ENCODE results near the gene MPV17L2. TPM values are rescaled to one million over a fixed set of nuclear protein-coding genes. Genes with fewer than 3 reads are reported as not detected.
A peak's percentile ranks its signal among the peaks of the same experiment; 100 is the strongest.
"Not testable (repeated sequence)": the region's sequence is repeated elsewhere in the genome, so short reads cannot be mapped to it uniquely, and the experiment has no call there.

MPV17L2 gene
- polyA plus RNA-seq, 3 donors = 7.9 to 10.3 (median 8.2) TPM

DNA sequence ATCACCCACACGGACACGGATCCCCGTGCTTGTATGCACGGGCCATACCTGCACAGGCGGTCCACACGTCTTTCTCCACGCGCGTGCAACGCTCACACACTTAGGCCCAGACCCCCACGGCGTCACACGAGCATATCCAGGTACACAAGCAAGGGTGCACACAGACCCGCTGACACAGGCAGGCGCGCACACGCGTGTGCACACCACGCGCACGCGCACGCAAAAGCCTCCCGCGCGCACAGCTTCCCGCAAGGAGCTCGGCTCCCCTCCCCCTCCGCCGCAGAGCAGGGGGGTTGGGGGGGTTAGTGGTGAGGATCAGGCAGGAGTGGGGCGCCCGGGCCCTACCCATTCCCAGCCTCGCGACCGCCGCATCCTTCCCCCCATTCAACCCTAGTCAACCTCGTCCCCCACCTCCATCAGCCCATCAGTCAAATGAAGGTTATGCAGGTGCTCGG lies 10.4 kb downstream of the MPV17L2 start:
- DNase-seq (ENCODE audit: extremely low read depth in 1 of 11, low read depth in 9 of 11, low spot score in 4 of 11) = no peak

DNA sequence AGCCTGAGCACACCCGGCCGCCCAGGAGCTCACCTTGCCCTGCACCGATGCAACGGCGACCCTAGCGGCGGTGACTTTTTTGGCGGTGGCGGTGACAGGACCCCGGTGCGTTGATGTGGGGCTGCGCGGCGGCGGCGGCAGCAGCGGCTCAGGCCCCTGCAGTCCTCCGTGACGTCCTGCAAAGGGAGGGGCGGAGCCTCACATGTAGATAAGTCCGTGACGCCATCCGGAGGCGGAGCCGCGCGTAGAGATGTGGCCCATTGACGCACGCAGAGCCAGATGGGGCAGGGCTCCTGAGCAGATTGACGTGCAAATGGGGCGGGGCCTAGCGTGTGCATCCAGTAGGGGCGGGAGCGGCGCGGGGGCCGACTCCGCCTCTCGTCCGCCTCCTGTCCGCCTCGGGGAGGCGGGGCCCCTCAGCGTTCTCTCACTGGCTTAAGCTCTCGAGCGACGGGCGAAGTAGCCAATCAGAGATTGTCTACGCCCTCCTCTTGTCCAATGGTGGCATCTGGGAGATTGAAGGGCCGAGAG lies 10.9 kb downstream of the MPV17L2 start, which contains the start of gene RAB3A:
Gene RAB3A (minus strand): TSS at position 180 of the 531 bp plus-strand sequence. CDS start 1,302 bp downstream, outside the sequence.
- DNase-seq (ENCODE audit: extremely low read depth in 1 of 11, low read depth in 9 of 11, low spot score in 4 of 11) = peak; percentile 100

DNA sequence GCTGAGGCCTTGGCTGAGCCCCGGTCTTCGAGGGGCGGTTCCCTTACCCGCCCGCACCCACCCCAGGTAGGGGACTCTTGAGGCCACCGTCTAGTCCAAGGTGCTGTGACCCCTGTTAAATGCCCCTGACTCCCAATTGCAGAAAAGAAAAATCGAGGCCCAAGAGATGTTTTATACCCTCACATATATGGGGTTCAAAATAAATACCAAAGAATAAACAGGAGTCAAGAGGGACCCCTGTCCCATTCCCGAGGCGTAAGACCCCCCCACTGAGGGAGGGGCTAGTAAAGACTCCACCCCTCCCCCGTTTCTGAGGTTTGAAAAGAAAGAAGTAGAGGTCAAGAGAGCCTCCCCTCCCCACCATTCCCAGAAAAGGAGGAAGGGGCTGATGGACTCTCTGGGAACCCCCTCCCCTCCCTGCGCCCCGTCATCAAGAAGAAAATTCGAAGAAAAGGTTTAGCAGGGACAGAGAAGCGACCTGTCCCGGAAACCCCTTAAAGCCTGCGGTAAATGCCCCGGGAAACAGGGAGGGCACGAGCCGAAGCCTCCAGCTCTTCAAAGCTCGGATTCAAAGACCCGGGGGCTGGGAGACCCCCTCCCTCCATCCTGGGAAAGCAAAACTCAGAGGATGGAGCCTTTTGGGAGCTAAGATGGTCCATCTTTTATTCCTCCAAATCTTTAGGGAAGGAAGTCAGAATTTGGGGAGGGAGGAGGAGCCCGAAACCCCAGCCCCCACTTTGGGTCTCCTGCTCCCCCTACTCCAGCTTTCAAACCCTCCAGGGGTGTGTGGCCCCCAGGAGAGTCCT lies 11.6 kb downstream of the MPV17L2 start:
- peak in 10 of 11 donors; percentile 76 to 96 (median 85) for DNase-seq (ENCODE audit: extremely low read depth in 1 of 11, low read depth in 9 of 11, low spot score in 4 of 11)

DNA sequence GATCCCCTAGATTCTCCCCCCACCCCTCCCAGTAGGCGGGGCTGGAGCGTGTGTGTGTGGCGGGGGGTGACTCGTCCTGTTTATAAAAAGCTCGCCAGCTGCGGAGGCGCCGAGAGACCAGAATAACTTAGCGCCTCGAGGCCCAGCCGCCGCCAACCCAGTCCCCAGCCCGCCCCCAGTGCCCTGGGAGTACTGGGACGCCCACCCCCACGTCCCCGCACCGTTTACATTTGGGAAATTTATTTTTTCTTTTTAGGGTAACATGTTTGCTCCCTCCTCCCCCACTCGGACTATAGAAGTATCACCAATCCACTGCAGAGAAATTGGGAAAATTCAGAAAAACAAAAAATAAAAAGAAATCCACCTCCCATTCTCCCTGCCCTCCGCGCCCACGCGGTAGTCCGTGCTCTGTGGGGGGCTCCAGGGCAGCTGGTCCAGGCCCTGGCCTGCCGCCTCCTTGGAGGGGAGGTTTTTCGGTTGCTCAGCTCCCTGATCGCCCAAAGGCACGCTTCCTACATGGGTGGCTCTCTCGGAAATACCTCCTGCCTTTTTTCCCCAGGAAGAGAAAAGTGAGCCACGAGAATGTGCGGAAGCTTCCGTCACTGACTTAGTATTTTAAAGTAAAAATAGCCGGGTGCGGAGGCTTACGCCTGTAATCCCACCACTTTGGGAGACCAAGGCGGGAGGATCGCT lies 12.3 kb downstream of the MPV17L2 start:
- DNase-seq (ENCODE audit: extremely low read depth in 1 of 11, low read depth in 9 of 11, low spot score in 4 of 11) = peak in 3 of 11 donors; percentile 67 to 83 (median 70)

DNA sequence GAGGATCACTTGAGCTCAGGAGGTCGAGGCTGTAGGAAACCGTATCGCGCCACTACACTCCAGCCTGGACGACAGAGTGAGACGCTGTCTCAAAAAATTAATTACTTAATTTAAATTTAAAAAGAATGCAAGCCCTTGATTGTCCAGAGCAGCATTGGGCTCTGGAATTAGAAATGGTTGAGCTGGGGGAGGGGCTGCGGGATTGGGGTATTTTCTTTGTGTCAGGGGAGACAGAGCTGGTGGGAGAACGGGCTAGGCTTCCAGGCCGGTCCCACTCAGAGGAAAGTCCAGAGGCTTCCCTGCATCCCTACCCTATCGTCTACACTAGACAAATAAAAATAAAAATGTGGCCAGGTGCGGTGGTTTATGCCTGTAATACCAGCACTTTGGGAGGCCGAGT lies 13.0 kb downstream of the MPV17L2 start:
- no peak for DNase-seq (ENCODE audit: extremely low read depth in 1 of 11, low read depth in 9 of 11, low spot score in 4 of 11)

DNA sequence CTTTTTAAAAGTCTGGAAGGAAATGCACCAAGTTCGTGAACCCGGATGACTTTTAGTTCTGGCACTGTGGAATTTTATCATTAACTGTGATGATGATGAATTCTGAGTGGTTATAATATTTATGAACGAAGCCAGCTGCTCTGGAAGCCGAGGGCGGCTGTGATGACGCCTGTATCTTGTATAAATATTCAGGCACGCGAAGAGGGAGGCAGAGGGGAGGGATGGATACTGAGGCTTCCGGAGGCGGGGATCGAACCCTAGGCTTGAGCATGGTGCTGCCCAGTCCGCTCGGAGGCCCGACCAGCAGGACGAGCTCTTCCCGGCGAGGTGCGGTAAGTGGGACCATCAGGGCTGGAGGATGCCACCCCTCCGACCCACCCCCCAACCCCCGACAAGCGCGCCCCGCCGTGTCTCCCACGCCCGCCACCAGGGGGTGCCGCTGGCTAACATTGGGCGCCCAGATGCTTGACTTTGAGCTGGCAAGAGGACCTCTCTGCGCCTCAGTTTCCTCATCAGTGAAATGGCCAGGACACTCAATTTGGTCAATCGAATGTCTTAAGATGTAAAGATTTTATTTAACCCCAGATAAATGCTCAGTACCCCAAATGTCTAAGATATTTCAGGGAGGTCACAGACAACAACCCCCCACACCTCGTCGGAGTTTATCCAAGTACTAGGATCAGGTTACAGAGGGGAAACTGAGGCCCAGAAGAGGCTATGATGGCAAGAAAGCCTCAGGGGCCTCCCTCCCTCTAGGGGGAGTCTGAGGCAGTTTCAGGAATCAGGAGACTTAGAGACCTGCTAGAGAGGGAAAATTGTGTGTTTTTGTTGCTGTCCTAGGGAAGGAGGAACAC lies 15.3 kb downstream of the MPV17L2 start:
- no peak for DNase-seq (ENCODE audit: extremely low read depth in 1 of 11, low read depth in 9 of 11, low spot score in 4 of 11)

DNA sequence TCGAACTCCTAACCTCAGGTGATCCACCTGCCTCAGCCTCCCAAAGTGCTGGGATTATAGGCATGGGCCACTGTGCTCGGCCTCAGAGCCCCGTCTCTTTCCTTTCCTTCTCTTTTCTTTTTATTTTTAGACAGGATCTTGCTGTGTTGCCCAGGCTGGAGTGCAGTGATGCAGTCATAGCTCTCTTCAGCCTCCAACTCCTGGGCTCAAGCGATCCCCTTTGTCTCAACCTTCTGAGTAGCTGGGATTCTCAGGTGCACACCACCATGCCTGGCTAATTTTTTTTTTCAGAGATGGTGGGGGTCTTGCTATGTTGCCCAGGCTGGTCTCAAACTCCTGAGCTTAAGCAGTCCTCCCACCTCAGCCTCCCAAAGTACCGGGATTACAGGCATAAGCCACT lies 16.9 kb downstream of the MPV17L2 start:
- not testable (repeated sequence) for DNase-seq (ENCODE audit: extremely low read depth in 1 of 11, low read depth in 9 of 11, low spot score in 4 of 11)

DNA sequence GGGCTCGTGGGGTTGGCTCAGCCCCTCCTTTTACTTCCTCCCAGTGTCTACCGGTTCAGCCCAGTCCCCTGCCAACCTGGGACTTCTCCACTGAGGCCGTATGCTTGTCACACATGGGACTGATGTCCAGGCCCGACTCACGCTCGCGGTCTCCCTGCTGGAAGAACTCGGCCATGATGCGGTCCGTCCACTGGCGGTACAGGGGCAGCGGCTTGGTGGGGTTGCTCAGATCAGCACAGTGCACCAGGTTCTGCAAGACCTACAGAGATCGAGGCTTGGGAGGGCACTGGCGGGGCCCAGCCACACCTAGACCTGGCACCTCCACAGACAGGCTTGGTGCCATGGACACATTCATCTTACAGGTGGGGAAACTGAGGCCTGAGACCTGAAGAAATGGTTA lies 18.7 kb downstream of the MPV17L2 start:
- DNase-seq (ENCODE audit: extremely low read depth in 1 of 11, low read depth in 9 of 11, low spot score in 4 of 11) = no peak

DNA sequence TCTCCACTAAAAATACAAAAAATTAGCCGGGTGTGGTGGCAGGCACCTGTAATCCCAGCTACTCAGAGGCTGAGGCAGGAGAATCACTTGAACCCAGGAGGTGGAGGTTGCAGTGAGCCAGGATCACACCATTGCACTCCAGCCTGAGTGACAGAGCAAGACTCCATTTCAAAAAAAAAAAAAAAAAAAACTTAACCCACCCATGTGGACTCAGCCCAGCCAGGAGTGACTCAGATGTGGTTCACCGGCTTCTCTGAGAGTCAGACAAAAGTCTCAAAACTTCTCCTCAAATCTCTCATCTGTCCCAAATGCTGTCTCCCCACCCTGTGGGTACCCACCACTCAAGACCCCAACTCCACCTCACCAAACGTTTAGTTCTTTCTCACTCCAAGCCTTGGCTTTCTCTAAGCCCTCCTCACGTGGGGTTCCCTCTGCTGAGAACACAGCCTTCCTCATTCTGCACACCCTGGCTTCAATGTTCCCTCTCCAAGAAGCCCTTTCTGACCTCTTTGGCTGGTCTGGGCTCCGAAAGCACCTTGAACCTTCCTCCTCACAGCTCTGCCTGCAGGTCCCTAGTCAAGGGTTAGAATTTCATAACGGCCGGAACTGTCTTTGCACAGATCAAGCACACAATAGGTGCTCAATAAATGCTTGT lies 21.9 kb downstream of the MPV17L2 start:
- no peak for DNase-seq (ENCODE audit: extremely low read depth in 1 of 11, low read depth in 9 of 11, low spot score in 4 of 11)

DNA sequence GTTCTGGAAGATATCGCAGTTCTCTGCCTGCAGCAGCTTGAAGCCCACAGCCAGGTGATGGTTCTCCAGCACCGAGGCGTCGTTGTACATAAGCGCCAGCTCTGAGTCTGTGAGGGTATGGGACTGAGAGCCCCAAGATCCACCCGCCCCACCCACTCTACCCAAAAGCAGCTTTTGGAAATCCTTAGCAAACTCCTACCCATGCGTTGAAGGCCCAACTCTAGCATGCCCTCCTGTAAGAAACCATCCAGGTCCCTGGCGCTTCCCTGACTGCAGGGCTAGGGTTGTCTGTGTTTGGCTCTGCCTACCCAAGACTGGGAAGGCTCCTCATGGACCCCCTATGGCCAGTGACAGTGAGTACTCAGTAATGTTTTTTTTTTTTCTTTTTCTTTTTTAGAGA lies 23.8 kb downstream of the MPV17L2 start:
- no peak for DNase-seq (ENCODE audit: extremely low read depth in 1 of 11, low read depth in 9 of 11, low spot score in 4 of 11)

DNA sequence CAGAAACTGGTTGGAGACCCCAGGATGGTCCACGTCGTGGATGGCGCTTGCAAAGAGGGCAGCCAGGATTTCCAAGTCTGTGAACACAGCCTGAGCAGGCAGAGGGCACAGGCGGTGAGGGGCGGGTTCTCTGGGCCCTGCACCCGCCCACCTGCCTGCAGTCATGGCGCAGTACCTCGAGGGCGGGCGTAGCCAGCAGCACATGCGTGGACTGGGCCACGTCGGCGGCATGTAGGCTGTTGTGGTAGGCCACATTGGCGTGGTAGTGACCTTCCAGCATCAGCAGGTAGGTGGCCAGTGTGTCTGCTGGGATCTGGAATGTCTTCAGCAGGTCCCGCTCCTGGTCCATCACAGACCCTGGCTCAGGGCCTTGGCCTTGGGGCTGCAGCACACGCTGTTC lies 25.1 kb downstream of the MPV17L2 start:
- no peak for DNase-seq (ENCODE audit: extremely low read depth in 1 of 11, low read depth in 9 of 11, low spot score in 4 of 11)

DNA sequence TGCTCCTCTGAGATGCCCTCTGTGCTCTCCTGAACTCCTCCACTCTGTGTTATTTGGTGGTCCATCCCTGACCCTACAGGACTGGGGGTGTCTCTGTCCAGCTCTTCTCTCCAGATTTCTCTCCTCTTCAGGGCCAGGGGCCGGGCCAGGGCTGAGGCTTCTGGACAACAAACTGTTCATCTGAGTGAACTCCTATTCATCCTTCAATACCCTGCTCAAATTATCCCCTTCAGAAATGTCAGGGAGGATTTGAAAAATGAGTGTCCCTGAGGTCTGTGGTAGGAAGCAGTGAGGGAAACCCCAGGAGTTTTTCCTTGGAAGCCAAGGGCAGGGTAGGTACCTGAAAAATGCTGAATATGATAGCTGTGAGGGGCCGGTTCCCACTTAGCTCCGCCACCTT lies 25.6 kb downstream of the MPV17L2 start:
- DNase-seq (ENCODE audit: extremely low read depth in 1 of 11, low read depth in 9 of 11, low spot score in 4 of 11) = no peak

DNA sequence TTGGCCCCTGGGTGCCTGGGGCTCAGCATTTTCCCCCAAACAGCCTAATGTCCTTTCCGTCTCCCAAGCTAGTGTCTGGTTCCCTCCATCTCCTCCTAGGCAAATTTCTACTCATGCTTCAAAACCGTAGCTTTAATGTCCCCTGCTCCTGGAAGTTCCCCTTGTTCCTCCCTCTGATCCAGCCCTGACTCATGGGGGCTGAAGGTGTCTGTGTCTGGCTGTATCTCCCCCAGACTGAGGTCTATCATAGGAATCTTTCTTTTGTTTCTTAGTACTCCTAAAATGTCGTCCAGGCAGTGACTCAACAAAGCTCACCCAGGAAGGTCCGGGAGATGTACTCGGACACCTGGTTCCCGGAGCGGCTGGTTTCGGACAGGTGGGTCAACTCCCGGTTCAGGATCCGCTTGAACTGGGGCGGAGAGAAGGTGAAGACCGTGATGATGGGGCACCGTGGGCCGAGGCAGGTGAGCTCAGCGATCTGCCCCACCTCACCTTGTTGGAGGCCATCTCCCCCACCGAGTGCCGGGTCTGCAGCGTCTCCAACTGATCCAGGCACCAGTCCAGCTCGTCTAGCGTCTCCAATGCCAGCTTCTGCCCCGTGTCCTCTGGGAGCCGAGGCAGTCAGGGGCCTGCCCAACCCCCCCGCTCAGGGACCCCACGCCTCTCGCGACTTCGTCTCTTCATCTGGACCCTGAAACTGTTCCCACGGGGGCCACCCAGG lies 27.1 kb downstream of the MPV17L2 start:
- DNase-seq (ENCODE audit: extremely low read depth in 1 of 11, low read depth in 9 of 11, low spot score in 4 of 11) = no peak

DNA sequence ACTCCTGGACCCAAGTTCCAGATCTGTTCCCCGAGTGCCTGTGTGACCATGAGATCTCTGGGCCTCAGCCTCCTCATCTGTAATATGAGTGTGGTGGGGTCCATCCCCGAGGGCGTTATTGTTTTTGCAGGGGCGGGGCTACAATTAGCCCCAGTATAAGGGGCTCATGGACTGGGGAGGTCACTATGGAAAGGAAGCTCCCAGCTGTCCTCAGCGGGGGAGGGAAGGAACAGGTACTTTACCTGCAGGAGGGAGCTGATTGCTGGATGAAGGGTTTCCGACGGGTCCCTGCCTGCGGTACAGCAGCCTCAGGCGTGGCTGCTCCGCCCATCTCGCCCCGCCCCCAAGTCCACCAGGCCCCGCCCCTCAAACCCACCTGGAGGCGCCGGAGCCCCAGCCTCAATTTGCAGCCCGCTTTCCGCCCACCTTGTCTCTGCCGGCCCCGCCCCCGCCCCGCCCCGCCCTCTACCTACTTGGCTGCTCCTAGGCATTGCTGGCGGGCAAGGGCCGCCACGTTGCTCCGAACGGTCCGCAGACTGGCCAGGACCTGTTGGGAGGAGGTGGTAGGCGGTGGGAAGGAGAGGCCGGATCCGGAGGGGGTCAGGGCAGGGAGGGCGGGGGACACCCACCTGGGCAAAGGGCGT lies 27.7 kb downstream of the MPV17L2 start:
- no peak for DNase-seq (ENCODE audit: extremely low read depth in 1 of 11, low read depth in 9 of 11, low spot score in 4 of 11)

DNA sequence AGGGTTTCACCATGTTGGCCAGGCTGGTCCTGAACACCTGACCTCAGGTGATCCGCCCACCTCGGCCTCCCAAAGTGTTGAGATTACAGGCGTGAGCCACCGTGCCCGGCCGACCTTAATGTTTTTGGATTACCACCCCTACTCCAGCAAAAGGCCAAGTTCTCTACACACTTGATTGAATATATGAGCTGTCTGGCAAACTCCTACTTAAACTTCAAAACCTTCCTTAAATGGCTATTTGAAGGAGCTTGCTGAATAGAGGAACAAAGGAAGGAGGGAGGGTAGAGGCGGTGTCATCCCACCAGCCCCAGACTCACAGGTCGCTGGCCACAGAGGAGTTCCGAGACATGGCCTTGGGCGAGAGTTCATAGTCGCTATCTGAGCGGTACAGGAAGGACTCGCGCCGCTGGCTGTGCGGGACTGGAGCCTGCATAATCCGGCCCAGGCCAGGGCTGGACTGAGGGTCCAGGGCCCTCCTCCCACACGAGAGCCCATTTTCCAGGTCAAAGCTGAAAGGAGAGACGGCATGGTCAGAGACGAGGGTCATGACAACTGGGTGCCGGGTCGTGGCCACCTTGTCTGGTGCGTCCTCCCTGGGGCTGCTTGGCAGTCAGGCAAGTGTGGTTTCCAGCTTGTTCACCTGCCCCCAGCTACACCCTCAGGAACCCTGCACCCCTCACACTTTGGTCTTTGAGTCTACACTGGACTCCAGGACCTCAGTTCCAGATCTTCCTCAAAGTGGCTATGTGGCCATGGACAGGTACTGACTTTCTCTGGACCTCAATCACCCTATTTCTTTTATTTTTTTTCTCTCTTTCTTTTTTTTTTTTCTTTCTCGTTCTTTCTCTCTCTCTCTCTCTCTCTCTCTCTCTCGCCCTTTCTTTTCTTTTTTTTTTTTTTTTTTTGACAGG lies 29.1 kb downstream of the MPV17L2 start:
- DNase-seq (ENCODE audit: extremely low read depth in 1 of 11, low read depth in 9 of 11, low spot score in 4 of 11) = no peak

DNA sequence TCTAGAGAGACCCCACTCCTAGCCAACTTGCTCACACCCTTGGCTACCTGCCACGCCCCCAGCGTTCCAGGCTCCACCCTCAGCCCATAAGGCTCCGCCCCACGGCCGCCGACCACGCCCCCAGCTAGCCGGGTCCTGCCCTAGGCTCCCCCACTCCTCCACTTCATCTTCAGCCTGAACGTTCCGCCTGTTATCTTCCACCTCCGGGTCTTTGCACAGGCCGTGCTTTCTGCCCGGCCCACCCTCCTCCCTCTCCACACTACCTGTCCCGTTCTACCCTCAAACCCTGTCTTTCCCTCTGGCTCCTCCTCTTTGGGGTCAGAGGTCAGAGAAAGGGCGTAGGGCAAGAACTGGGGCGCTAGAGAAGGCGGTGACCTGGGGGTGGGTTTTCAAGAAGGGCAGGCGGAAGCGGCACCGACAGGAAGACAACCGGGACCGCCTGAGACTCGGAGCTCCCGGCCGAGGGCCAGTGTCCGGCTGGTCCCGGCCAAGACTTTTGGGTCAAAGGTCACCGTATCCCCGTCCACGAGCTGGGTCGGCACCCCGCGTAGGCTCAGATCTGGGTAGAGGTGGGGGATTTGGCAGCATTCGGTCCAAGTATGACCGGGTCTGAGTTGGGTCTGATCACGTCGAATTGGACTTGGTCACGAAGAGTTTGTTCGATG lies 31.0 kb downstream of the MPV17L2 start:
- no peak for DNase-seq (ENCODE audit: extremely low read depth in 1 of 11, low read depth in 9 of 11, low spot score in 4 of 11)
